SJCRH30 (cell line): ENCODE results near the gene FARS2. TPM values are rescaled to one million over a fixed set of nuclear protein-coding genes. Genes with fewer than 3 reads are reported as not detected.

Experiments
- DNase-seq, 2 experiments: peaks; one replicate each; pipeline ENCODE4 v3.0.0-alpha.2; 2015 to 2020
- H3K27ac ChIP-seq: fragments of 250-450 bp; sonication (Bioruptor Pico); 2 replicates; pipeline ENCODE4 v1.5.1; 2020; ENCODE audit warnings: mild to moderate bottlenecking, moderate library complexity
- H3K27me3 ChIP-seq: fragments of 250-450 bp; sonication (Bioruptor Pico); 2 replicates; pipeline ENCODE4 v1.5.1; 2020; ENCODE audit warnings: mild to moderate bottlenecking, moderate library complexity
- H3K36me3 ChIP-seq: fragments of 250-450 bp; sonication (Bioruptor Pico); 2 replicates; pipeline ENCODE4 v1.5.1; 2020; ENCODE audit warnings: mild to moderate bottlenecking, moderate library complexity
- H3K4me1 ChIP-seq: fragments of 250-450 bp; sonication (Bioruptor Pico); 2 replicates; pipeline ENCODE4 v1.5.1; 2020; ENCODE audit warnings: mild to moderate bottlenecking, moderate library complexity
- H3K4me3 ChIP-seq: fragments of 250-450 bp; sonication (Bioruptor Pico); 2 replicates; pipeline ENCODE4 v1.5.1; 2020; ENCODE audit warnings: mild to moderate bottlenecking, moderate library complexity
- H3K9me3 ChIP-seq: fragments of 250-450 bp; sonication (Bioruptor Pico); replicated peaks from 2 replicates; pipeline ENCODE4 v1.5.1; 2020; ENCODE audit warnings: mild to moderate bottlenecking, moderate library complexity
- total RNA-seq: library from RNA; depleted of rRNA; stranded (reverse); fragments of >200 nt; shearing (Covaris generic); gene quantifications from 2 replicates; pipeline ENCODE4 v1.2.3, GENCODE V29; 2014

Gene FARS2
- total RNA-seq, 1 experiment from 2014 or later, result 10.5 TPM

GRCh38 chr6:5767471-5767870, 506.2 kb downstream of the FARS2 start:
- Histone ChIP-seq H3K4me1 (no peaks in the 10 kb centered on the region), H3K9me3 (no peaks in the 10 kb centered on the region), H3K27ac (no peak overlapping the region), H3K4me3 (no peak overlapping the region), H3K27me3 (no peaks in the 10 kb centered on the region), H3K36me3 (no peaks in the 10 kb centered on the region)
- DNase-seq, result no peak

- Histone ChIP-seq H3K27me3 (no peaks in the 10 kb centered on the region), H3K4me1 (no peaks in the 10 kb centered on the region), H3K27ac (no peak overlapping the region), H3K9me3 (no peaks in the 10 kb centered on the region), H3K36me3 (no peaks in the 10 kb centered on the region), H3K4me3 (no peak overlapping the region)
- DNase-seq, result no peak
Measured at GRCh38 chr6:5771211-5771610, 509.9 kb downstream of the FARS2 start.

- DNase-seq, result no peak
- no peaks in the 10 kb centered on the region for H3K9me3 ChIP-seq
- no peaks in the 10 kb centered on the region for H3K4me1 ChIP-seq
- no peaks in the 10 kb centered on the region for H3K27me3 ChIP-seq
- no peak overlapping the region for H3K27ac ChIP-seq
- no peaks in the 10 kb centered on the region for H3K36me3 ChIP-seq
- H3K4me3 ChIP-seq, result no peak overlapping the region
Measured at GRCh38 chr6:5771759-5772390, 510.6 kb downstream of the FARS2 start.

- Histone ChIP-seq H3K27me3 (no peaks in the 10 kb centered on the region), H3K36me3 (no peaks in the 10 kb centered on the region), H3K27ac (no peak overlapping the region), H3K4me1 (no peaks in the 10 kb centered on the region), H3K4me3 (no peak overlapping the region), H3K9me3 (no peaks in the 10 kb centered on the region)
- no peak for DNase-seq
Measured at GRCh38 chr6:5772408-5773120, 511.3 kb downstream of the FARS2 start.

- Histone ChIP-seq H3K4me1 (no peaks in the 10 kb centered on the region), H3K27me3 (no peaks in the 10 kb centered on the region), H3K9me3 (no peaks in the 10 kb centered on the region; the same call in 1 of the 2 replicates), H3K4me3 (no peak overlapping the region), H3K27ac (no peak overlapping the region), H3K36me3 (no peaks in the 10 kb centered on the region)
- no peak for DNase-seq
Measured at GRCh38 chr6:5776104-5776503, 514.8 kb downstream of the FARS2 start.

- Histone ChIP-seq H3K27me3 (no peaks in the 10 kb centered on the region), H3K27ac (no peak overlapping the region), H3K4me1 (no peaks in the 10 kb centered on the region), H3K4me3 (no peak overlapping the region), H3K9me3 (no peaks in the 10 kb centered on the region; the same call in 1 of the 2 replicates), H3K36me3 (no peaks in the 10 kb centered on the region)
- DNase-seq, result peak in 1 of 2 experiments; percentile 24
Measured at GRCh38 chr6:5776706-5777390, 515.5 kb downstream of the FARS2 start.

- H3K9me3 ChIP-seq, result no peaks in the 10 kb centered on the region; the same call in 1 of the 2 replicates
- no peaks in the 10 kb centered on the region for H3K36me3 ChIP-seq
- no peaks in the 10 kb centered on the region for H3K4me1 ChIP-seq
- DNase-seq, result no peak
- H3K27ac ChIP-seq, result no peak overlapping the region
- H3K27me3 ChIP-seq, result no peaks in the 10 kb centered on the region
- H3K4me3 ChIP-seq, result no peak overlapping the region
Measured at GRCh38 chr6:5778317-5778857, 517.1 kb downstream of the FARS2 start.

GRCh38 chr6:5778906-5779305, 517.6 kb downstream of the FARS2 start:
- no peak overlapping the region for H3K4me3 ChIP-seq
- H3K27ac ChIP-seq, result no peak overlapping the region
- H3K4me1 ChIP-seq, result no peaks in the 10 kb centered on the region
- DNase-seq, result no peak
- H3K27me3 ChIP-seq, result no peaks in the 10 kb centered on the region
- H3K9me3 ChIP-seq, result no peaks in the 10 kb centered on the region; the same call in 1 of the 2 replicates
- H3K36me3 ChIP-seq, result no peaks in the 10 kb centered on the region

- Histone ChIP-seq H3K9me3 (no peaks in the 10 kb centered on the region; the same call in 1 of the 2 replicates), H3K4me3 (no peak overlapping the region), H3K27ac (no peak overlapping the region), H3K36me3 (no peaks in the 10 kb centered on the region), H3K4me1 (no peaks in the 10 kb centered on the region; the same call in 1 of the 2 replicates), H3K27me3 (no peaks in the 10 kb centered on the region)
- no peak for DNase-seq
Measured at GRCh38 chr6:5781019-5781418, 519.7 kb downstream of the FARS2 start.

GRCh38 chr6:5781966-5782556, 520.7 kb downstream of the FARS2 start:
- peak; percentile 23 to 33 for DNase-seq
- Histone ChIP-seq H3K4me1 (peaks cover 3% of the 10 kb centered on the region), H3K27ac (no peak overlapping the region)

GRCh38 chr6:5782783-5783547, 521.7 kb downstream of the FARS2 start:
- Histone ChIP-seq H3K4me3 (no peak overlapping the region), H3K27ac (no peak overlapping the region), H3K27me3 (no peaks in the 10 kb centered on the region), H3K9me3 (no peaks in the 10 kb centered on the region; the same call in 1 of the 2 replicates), H3K36me3 (no peaks in the 10 kb centered on the region), H3K4me1 (peaks cover 3% of the 10 kb centered on the region)
- DNase-seq, result peak; percentile 11 to 41

More at GRCh38 chr6:5781966-5782556, 520.7 kb downstream of the FARS2 start:
- Histone ChIP-seq H3K9me3 (no peaks in the 10 kb centered on the region; the same call in 1 of the 2 replicates), H3K36me3 (no peaks in the 10 kb centered on the region), H3K27me3 (no peaks in the 10 kb centered on the region), H3K4me3 (no peak overlapping the region)

GRCh38 chr6:5783584-5784089, 522.3 kb downstream of the FARS2 start:
- Histone ChIP-seq H3K4me1 (peaks cover 3% of the 10 kb centered on the region), H3K9me3 (no peaks in the 10 kb centered on the region; the same call in 1 of the 2 replicates), H3K36me3 (no peaks in the 10 kb centered on the region), H3K27me3 (no peaks in the 10 kb centered on the region), H3K27ac (no peak overlapping the region), H3K4me3 (no peak overlapping the region)
- no peak for DNase-seq

- no peaks in the 10 kb centered on the region for H3K27me3 ChIP-seq
- no peak overlapping the region for H3K4me3 ChIP-seq
- no peaks in the 10 kb centered on the region for H3K36me3 ChIP-seq
- DNase-seq, result no peak
- H3K27ac ChIP-seq, result no peak overlapping the region
- peaks cover 3% of the 10 kb centered on the region for H3K4me1 ChIP-seq
- no peaks in the 10 kb centered on the region for H3K9me3 ChIP-seq
Measured at GRCh38 chr6:5785249-5785648, 523.9 kb downstream of the FARS2 start.
